Adrenal gland (tissue), 12 donors: ENCODE measurements around the gene UFC1. TPM values are rescaled to one million over a fixed set of nuclear protein-coding genes. Genes with fewer than 3 reads are reported as not detected.

Experiments
- DNase-seq, 7 donors: peaks; one replicate each; pipeline ENCODE4 v3.0.0-alpha.2; 2019 to 2020
- H3K27ac ChIP-seq, 5 donors: fragments of 200-600 bp; sonication (generic) in 4 of 5; 1 replicate in 3 of 5; 2 replicates in 2 of 5; pipeline versions ENCODE4 v1.5.1 to v1.8.0; 2016 to 2020; ENCODE audit warnings: mild to moderate bottlenecking in 1 of 5
- H3K27me3 ChIP-seq: fragments of 200-600 bp; 2 replicates; pipeline ENCODE4 v1.8.0; 2021
- H3K36me3 ChIP-seq, 2 donors: fragments of 200-600 bp; replicated peaks in 1 of 2; 1 replicate in 1 of 2; 2 replicates in 1 of 2; pipeline versions ENCODE4 v1.5.1 to v1.8.0; 2018 to 2022
- H3K4me1 ChIP-seq, 2 donors: fragments of 200-600 bp; replicated peaks in 1 of 2; 1 replicate in 1 of 2; 2 replicates in 1 of 2; pipeline versions ENCODE4 v1.5.1 to v1.8.0; 2018 to 2021
- H3K4me3 ChIP-seq, 4 donors: fragments of 200-600 bp; sonication (generic) in 3 of 4; one replicate each; pipeline ENCODE4 v1.5.1; 2016 to 2018
- H3K9me3 ChIP-seq, 3 donors: fragments of 200-600 bp; sonication (generic) in 1 of 3; replicated peaks in 1 of 3; 1 replicate in 2 of 3; 2 replicates in 1 of 3; pipeline versions ENCODE4 v1.5.1 to v1.8.0; 2016 to 2021
- POLR2A ChIP-seq, 2 donors: fragments of 450-650 bp; IDR thresholded peaks; one replicate each; pipeline ENCODE4 v1.6.1; 2017; ENCODE audit warnings: antibody characterized with exemption in 2 of 2, mild to moderate bottlenecking in 2 of 2, moderate library complexity in 1 of 2
- WGBS, 4 donors: extraction: QIAGEN DNeasy Blood & Tissue Kit in 2 of 4; methylation state at CpG; one replicate each; pipeline versions ENCODE4 v1.1.5 to v1.1.7; 2013 to 2017; 5-methylcytosine and 5-hydroxymethylcytosine counted together
- intact Hi-C, 2 donors: fragments of 100-400 bp; cut with DNase I; formaldehyde crosslinking; loops; one replicate each; pipeline versions ENCODE4 v1.14.1 to v1.15.0; 2022 to 2023
- polyA plus RNA-seq, 3 donors: library from polyadenylated mRNA; stranded (reverse); fragments of 200-250 nt in 2 of 3; fragments of 350-450 nt in 1 of 3; fragmentation: Illumina TruSeq in 1 of 3; extraction: RNeasy Lipid Tissue Mini Kit (QIAGEN cat#74804) in 1 of 3; gene quantifications; one replicate each; pipeline ENCODE4 v1.2.3, GENCODE V29; 2013 to 2014
- total RNA-seq, 9 donors: library from RNA; depleted of rRNA in 4 of 9; stranded (reverse); fragments of >200 nt in 4 of 9; fragments of 120-200 nt in 1 of 9; fragmentation: NEBNext Ultra II Directional in 1 of 9; extraction: Animal tissue kit (Norgen Biotek cat#: 25700) in 1 of 9; gene quantifications; one replicate each; pipeline versions ENCODE4 v1.1.0 to v1.2.4, GENCODE V29; 2013 to 2023
- TF ChIP-seq, protein P1 (sequence below), 6 experiments: fragments of 450-650 bp in 4 of 6; fragments of 200-600 bp in 2 of 6; sonication (generic) in 1 of 6; IDR thresholded peaks; 1 replicate in 5 of 6; 2 replicates in 1 of 6; pipeline versions ENCODE4 v1.5.1 to v1.8.0; 2016 to 2021; ENCODE audit warnings: antibody characterized with exemption in 6 of 6, mild to moderate bottlenecking in 2 of 6, moderate library complexity in 1 of 6
- donor health status: healthy with polysubstance abuse.
- donor health status: Bipolar disorder and iron deficiency.
- donor health status: DM: yes; HTN: yes; CAD: no.
- donor health status: DM: no; HTN: no; CAD: no.
- donor health status: DM: no; HTN: no; CAD: no.
- donor health status: DM: yes; HTN: yes; CAD: no.

Gene UFC1
- total and polyA plus RNA-seq, 12 donors: 59.0 to 166 (median 110) TPM

- peak overlapping the region; percentile 6 to 81 (median 77) for H3K27ac ChIP-seq
- H3K36me3 ChIP-seq: peaks cover 0 to 45% of the 10 kb centered on the region in 2 donors
- H3K27me3 ChIP-seq: no peaks in the 10 kb centered on the region
- no peak for DNase-seq
- TF ChIP-seq, protein P1, sequence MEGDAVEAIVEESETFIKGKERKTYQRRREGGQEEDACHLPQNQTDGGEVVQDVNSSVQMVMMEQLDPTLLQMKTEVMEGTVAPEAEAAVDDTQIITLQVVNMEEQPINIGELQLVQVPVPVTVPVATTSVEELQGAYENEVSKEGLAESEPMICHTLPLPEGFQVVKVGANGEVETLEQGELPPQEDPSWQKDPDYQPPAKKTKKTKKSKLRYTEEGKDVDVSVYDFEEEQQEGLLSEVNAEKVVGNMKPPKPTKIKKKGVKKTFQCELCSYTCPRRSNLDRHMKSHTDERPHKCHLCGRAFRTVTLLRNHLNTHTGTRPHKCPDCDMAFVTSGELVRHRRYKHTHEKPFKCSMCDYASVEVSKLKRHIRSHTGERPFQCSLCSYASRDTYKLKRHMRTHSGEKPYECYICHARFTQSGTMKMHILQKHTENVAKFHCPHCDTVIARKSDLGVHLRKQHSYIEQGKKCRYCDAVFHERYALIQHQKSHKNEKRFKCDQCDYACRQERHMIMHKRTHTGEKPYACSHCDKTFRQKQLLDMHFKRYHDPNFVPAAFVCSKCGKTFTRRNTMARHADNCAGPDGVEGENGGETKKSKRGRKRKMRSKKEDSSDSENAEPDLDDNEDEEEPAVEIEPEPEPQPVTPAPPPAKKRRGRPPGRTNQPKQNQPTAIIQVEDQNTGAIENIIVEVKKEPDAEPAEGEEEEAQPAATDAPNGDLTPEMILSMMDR (IDR thresholded peaks at IDR 0.05): no peak
- no peak for TF ChIP-seq POLR2A (IDR thresholded peaks at IDR 0.05)
- H3K9me3 ChIP-seq: no peaks in the 10 kb centered on the region
- intact Hi-C loops: no loop called here
- WGBS, 4 donors: 64 to 71% (median 69%) methylated on average over 14 of the region's 14 CpGs
- peak overlapping the region in 2 of 4 donors; percentile 54 to 80 for H3K4me3 ChIP-seq
- H3K4me1 ChIP-seq: peaks cover 15 to 32% of the 10 kb centered on the region in 2 donors
Observed at GRCh38 chr1:161164901-161165610, 11.3 kb downstream of the UFC1 start.

DNA sequence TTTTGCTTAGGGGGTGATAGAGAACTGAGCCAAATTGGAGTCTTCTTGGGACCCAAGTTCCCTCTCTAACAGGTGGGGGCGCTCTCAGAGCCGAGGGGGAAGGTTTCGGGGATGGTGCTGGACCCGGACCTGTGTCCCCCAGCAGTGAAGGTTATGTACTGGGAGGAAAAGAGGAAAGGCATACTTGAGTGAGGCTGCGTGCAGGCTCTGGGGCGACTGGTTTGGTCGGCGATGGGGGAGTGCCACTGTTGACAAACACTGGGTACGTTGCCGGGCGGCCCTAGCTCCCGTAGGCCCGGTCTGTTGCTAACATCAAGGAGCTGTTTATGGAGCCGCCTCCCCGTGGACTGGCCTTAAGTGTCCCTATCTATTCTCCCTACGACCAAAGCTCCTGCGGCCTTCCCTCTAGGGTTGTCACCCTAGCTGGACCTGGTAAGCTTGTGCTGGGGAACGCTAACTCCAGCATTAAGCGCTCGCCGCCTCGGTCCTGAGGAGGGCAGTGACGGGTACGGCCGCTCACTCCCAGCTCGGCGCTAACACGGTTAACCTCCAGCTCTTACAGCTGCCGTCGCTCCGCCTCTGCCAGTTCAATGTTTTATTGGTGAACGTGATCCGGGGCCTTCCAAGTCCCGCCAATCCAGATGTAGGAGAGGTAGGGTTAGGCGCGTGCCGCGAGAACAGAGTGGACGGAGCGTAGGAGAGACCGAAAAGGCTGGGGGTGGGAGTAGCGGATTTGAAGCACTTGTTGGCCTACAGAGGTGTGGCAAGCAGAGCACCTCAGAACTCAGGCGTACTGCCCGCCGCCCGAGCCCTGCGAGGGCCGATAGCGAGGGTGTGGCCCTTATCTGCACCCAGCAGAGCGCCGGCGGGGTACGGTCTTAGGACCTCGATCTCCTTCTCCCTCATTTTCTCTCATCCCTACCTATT, 12.2 kb downstream of the UFC1 start, which contains the start of gene PPOX:
Gene PPOX (plus strand): TSS at position 685 of the 927 bp plus-strand sequence. CDS start 422 bp downstream, outside the sequence.
- H3K36me3 ChIP-seq: peaks cover 0 to 52% of the 10 kb centered on the region in 2 donors
- peak within 1 kb of the TSS; percentile 6 to 81 (median 77) for H3K27ac ChIP-seq
- TF ChIP-seq, protein P1 (IDR thresholded peaks at IDR 0.05): peak; percentile 9 to 44 (median 34)
- peak in 1 of 2 donors; percentile 78 for TF ChIP-seq POLR2A (IDR thresholded peaks at IDR 0.05)
- H3K27me3 ChIP-seq: no peaks in the 10 kb centered on the region
- intact Hi-C loops: no loop called here
- WGBS, 4 donors: 0 to 2% (median 0%) methylated on average over 42 to 54 of the region's 54 CpGs
- peak within 1 kb of the TSS in 3 of 4 donors; percentile 54 to 80 (median 56) for H3K4me3 ChIP-seq
- no peaks in the 10 kb centered on the region for H3K9me3 ChIP-seq
- peaks cover 12 to 23% of the 10 kb centered on the region in 2 donors for H3K4me1 ChIP-seq
- peak; percentile 93 to 99 (median 98) for DNase-seq

DNA sequence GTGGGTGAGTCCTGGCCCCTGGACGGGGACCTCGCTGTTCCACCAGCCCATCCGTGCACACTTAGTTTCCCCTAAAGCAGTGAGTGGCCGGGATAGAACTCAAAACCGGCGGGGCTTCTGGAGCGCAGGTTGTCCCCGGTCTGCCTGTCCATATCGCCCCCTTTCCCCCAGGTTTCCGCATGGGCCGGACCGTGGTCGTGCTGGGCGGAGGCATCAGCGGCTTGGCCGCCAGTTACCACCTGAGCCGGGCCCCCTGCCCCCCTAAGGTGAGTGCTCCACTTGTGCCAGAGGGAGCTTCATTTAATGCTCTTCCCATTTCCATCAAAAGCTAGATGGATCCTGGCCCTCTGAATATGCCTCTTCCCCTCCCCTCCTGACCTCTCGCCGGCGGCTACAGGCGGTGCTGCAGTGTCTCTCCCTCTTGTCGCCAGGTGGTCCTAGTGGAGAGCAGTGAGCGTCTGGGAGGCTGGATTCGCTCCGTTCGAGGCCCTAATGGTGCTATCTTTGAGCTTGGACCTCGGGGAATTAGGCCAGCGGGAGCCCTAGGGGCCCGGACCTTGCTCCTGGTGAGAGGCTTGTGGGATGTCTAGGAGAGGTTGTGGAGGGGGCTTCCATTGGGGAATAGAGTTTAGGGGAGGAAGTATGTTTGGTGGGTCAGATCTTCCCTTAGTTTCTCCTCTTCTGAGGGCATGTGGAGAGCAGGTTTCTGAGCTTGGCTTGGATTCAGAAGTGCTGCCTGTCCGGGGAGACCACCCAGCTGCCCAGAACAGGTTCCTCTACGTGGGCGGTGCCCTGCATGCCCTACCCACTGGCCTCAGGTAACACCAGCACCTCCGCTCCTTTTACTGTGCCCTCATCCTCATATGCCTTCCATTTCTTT, 13.1 kb downstream of the UFC1 start:
- H3K36me3 ChIP-seq: peaks cover 0 to 58% of the 10 kb centered on the region in 2 donors
- WGBS, 4 donors: 8 to 12% (median 9%) methylated on average over 26 to 33 of the region's 33 CpGs
- H3K4me3 ChIP-seq: peak overlapping the region in 3 of 4 donors; percentile 54 to 80 (median 56)
- H3K9me3 ChIP-seq: no peaks in the 10 kb centered on the region
- intact Hi-C loops: no loop called here
- no peaks in the 10 kb centered on the region for H3K27me3 ChIP-seq
- peaks cover 12 to 20% of the 10 kb centered on the region in 2 donors for H3K4me1 ChIP-seq
- DNase-seq: no peak
- H3K27ac ChIP-seq: peak overlapping the region in 3 of 5 donors; percentile 32 to 81 (median 77)
- TF ChIP-seq POLR2A (IDR thresholded peaks at IDR 0.05): no peak
- TF ChIP-seq, protein P1 (IDR thresholded peaks at IDR 0.05): no peak
